Stimulated activated CD4-positive, alpha-beta T cell treated with anti-CD3 and anti-CD28 coated beads, Interleukin-12 subunit alpha, Interleukin-12 subunit beta, amount 100 ng/mL, for 4 hours (primary cell): ENCODE data around the gene ATXN1.
"Not testable (repeated sequence)": the region's sequence is repeated elsewhere in the genome, so short reads cannot be mapped to it uniquely, and the experiment has no call there.

ENCODE experiments used
- DNase-seq: peaks from one replicate; pipeline ENCODE4 v3.0.0-alpha.2; 2020

ATXN1 gene

DNA sequence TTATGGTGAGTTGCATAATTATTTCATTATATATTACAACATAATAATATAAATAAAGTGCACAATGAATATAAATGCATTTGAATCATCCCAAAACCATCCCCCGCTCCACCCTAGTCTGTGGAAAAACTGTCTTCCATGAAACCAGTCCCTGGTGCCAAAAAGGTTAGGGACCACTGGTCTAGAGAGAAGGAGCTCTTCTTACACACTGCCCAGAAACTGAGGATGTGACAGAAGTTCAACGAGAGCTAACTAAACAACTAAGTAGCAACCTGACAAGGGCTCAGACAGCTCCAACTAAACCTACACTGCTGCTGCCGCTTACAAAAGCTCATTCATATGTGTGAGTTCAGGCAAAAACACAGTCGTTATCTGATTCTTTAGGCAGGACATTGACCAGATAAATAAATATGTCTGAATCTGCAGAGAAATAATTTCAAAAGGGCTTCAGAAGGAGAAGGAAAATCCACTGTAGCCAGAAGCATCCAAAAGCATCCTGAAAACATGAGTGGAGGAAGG lies 125.9 kb downstream of the ATXN1 start:
- no peak for DNase-seq

DNA sequence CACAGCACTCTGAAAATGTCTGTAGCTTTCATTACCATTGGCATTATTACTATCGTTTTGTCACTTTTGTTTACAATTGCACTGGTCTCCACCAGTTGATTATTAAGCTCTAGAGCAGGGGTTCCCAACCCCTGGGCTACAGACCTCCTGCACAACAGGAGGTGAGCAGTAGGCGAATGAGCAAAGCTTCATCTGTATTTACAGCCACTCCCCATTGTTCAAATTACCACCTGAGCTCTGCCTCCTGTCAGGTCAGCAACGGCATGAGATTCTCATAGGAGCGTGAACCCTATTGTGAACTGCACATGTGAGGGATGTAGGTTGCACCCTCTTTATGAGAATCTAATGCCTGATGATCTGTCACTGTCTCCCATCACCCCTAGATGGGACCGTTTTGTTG lies 126.4 kb downstream of the ATXN1 start:
- DNase-seq = no peak

DNA sequence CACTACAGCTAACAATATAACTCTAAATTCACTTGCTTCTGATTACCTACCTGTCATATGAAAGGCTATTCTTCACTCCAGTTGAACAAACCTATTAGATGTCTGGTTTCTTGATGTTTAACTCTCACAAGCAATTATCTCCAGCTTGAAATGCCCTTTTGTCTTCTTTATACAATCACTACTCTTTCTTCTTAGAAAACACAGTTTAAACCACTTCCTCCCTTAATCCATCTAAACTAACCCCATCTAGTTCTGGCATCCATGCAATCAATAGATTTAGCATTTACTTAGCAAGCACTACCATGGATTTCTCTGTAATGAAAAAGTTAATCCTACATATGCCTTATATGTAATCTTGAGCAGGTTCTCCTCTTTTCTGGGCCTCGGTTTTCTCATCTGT lies 127.3 kb downstream of the ATXN1 start:
- DNase-seq = no peak

DNA sequence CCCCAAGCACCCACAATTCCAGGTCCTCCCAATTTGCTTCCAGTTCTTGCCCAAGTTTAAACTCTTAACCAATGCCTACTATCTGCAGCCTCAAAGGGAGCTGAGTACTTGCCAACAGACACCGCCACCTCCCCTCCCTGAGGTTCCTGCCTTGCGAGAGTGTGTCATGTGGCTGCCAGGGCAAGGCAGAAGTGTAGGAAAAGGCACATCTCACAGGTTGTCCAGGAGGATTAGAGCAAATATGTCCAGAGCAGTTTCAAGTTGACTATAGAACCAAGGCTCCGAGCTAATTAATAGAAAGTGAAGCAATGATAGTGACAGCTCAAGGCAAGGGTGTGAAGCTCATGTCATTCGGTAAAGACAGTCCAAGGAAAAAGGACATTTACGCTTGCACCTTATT lies 127.8 kb downstream of the ATXN1 start:
- DNase-seq = no peak

DNA sequence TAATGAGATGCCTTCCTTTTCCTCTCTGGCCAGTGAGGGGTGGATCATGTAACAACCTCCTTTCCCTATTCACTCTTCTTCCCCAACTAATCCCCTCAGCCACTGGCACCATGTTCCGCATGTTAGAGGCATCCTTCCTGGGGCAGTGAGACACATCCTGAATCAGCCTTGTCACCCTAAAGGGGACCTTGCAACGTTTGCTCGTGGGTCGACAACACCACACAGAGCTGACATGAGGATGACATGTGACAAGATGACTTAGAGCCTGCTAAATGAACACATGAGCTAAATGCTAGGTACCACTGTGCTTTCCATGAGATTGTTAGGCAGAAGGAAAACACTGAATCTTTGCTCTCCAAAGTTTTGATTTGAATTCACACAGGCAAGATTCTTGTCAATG lies 129.2 kb downstream of the ATXN1 start:
- no peak for DNase-seq

DNA sequence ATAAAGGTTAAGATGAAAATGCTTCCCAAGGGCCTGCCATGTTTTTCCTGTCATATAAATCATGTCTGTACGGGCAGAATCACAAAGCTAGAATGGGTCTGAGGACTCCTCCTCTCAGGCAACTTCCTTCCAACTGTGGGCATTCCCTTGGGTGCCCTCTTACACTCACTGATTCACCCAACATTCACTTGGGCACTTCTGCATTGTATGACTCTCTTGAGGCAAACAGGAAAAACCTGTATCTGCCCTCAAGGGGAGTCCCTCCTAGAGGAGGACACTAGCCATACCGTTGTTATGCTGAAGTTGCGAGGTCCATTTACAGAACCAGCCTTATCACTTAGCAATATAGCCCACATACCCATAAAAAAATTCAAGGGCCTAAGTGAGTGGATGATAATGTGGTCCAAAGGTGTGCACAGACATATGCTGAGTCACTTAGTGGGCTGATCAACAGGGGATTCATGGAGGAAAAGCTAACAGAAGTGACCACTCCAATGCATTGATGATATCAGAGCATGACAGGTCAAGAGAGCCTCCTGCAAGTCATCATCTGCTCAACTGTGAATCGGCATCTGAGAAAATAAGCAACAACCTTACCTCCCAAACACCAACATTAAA lies 131.1 kb downstream of the ATXN1 start:
- DNase-seq = no peak

DNA sequence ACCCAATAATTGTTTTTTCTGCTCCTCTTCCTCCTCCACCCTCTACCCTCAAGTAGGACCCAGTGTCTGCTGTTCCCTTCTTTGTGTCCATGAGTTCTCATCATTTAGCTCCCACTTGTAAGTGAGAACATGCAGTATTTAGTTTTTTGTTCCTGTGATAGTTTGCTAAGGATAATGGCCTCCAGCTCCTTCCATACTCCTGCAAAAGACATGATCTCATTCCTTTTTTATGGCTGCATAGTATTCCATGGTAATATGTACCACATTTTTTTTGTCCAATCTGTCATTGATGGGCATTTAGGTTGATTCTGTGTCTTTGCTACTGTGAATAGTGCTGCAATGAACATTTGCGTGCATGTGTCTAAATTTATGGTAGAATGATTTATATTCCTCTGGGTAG lies 132.7 kb downstream of the ATXN1 start:
- not testable (repeated sequence) for DNase-seq

DNA sequence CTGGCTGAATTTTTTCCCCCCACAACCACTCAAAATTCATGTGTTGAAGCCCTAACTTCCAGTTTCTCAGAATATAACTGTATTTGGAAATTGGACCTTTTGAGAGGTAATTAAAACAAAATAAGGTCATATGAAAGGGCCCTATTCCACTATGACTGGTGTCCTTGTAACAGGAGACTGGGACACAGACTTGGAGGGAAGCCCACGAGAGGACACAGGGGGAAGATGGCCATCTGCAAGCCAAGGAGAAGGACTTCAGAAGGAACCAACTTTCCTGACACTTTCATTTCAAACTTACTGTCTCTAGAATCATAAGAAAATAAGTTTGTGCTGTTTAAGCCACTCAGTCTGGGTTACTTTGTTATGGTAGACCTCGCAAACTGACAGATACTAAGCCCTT lies 134.6 kb downstream of the ATXN1 start:
- DNase-seq = no peak

DNA sequence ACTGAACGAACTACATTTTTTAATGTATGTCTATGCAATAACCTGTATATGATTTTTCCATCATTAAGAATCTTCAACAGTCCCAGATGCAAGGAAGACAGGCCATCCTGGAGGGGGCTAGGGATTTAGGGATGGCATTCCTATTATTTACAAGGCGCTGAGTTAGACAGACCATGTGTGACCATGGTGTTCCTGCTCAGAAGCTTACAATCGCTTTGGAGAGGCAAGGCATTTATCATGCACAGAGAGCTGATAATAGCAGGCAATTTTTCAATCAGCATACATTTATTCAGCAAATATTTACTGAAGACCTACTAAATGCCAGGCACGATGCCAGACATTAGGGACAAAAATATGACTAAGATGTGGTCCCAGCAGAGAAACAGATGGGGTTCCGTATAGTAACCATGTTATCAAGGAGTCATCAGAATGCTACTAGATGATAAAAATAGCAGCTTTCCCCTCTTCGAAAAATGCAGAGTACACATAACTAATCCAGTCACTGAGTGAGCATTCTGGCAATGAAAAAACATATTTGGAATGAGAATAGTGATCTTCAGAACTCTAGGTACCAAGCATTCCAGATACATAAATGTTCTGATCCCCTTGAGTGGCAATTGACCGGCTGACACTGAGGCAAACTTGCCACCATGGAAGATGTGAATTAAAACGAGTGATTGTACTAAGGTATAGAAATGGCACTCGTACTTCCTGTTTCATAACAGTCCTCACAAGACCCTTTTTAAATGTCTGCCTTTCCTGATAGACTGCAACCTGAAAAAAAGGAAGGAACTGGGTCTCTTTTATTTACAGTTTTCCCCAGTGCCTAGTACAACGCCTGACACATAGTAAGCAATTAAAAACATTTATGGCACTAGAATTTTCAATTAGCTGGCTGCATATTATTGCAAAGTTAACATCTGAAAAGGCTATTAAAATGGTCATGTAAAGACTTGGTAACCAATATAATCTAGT lies 135.7 kb downstream of the ATXN1 start:
- DNase-seq = no peak

DNA sequence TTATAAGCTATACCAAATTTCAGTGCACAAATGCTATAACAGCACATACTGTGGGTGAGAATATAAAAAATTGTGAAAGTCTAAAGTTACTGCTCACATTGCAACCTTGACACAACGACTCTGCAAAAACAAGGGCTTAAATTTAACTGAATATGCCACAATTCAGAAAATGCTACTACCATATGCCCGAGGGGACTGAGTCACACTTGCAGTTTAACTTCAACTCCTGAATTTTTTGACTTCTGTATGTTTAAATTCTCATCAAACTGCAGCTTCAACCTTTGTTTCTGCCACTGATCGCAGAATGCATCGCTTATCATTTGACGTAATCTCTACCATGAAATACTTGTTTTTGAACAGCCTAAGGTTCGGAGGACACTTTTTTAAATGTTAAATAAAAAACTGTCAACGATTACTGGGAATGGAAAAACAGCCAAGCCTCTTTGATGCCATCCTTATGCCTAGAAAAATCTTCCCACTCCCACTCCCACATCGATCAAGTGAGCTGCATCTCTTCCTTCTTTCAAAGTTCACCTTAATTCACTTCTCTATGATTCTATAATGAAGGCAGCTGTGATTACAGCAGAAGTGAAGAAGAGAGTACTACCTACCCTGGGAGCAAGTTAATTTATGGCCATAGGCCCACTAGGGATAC lies 136.5 kb downstream of the ATXN1 start:
- DNase-seq = no peak

DNA sequence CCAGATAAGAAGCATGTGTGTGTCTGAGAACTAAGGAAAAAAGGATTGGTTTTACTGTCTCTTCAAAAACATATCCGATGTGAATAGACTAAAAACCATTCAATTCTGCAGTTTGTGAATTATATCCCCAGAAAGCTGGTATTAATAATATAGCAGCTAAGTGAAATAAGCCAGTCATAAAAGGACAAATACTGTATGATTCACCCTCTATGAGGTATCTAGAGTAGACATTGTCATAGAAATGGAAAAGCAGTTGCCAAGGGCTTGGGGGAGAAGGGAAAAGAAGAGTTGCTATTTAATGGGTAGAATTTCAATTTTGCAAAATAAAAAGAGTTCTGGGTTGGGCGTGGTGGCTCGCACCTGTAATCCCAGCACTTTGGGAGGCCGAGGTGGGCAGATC lies 137.5 kb downstream of the ATXN1 start:
- no peak for DNase-seq

DNA sequence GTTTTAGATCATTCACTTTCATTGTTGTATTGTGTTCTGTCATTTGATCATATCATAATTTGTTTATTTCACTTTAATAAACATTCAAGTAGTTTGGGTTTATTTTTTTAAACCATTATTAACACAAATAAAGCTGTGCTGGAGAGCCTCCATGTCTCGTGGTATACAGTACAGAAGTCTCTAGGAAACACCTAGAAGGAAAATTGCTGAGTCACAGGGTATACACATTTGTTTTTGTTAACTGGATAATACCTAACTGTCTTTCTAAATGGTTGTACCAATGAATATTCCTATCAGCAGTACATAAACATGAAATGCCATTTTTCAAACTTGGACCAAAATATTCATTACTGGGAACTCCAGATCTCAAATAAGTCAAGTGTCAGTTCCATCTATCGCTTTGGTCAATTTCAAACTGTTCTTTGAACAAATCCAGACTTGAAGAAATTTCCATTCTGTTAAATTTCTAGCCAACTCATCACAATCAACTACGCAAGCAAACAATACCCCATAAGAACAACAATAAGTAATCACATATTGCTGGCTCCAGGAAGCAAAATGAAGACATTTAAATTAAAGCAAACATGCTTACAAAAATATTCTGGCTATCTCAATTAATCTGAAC lies 138.1 kb downstream of the ATXN1 start:
- DNase-seq = no peak

DNA sequence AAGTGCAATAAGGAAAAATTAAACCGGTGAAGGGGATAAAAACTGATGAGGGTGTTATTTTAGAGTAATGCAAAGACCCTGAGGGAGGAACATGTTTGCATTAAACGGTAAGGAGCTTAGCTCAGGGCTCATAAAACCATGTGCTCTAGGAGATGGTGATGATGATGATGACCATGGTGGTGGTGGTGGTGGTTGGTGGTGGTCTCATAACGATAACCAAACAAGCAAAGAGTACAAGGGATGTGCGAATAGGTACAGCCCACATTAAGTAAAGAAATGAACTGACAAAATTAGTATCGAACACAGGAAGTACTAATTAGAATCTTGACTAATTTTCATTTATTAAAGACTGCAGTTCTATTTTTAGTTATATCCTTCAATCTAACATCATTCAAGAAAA lies 139.1 kb downstream of the ATXN1 start:
- no peak for DNase-seq

DNA sequence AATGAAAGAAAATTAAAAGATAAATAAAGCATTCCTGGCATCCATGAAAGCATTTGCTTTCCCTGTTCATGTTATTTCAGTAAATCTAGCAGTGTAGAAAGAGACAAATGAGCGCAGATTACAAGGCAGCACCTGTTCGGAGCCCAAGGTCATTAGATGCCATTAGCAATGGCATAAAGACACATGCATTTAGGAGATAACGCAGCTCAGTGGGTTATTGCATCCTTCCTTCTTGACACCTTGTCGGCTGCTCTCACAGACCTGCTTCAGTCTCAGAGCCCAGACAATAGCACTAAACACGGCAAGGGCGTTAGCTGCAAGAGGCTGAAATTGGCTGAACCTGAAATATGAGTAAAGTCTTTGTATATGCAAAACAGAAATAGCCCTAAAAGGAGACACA lies 140.3 kb downstream of the ATXN1 start:
- DNase-seq = no peak

DNA sequence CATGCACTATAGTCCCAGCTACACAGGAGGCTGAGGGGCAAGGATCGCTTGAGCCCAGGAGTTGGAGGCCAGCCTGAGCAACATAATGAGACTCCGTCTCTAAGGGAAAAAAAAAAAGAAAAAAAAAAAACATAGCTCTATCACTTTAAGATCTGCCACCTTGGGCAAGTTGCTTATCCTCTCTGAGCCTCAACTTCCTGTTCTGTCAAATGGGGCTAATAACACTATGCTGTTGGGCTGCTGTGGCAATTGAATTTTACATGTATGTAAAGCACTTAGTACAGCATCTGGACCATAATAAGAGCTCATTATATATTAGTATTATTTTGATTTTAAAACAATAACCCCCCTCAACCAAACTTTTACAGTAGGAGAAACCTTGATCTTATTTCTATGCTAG lies 141.5 kb downstream of the ATXN1 start:
- DNase-seq = no peak

DNA sequence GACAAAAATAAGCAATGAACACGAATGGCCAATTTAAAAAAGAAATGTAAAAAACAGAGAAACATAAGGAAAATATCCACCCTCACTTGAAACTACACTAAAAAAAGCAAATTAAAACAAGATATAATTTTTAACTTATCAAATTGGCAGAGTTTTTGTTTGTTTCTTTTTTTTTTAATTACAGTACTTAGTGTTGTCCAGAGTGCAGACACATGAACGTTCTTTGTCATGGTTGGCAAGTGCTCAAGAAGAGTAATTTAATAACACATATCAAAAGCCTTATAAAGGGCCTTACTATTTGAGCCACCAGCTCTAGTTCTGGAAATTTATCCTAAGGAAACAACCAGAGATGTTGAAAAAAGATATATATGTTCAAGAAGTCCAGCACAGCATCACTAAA lies 142.3 kb downstream of the ATXN1 start:
- DNase-seq = no peak

DNA sequence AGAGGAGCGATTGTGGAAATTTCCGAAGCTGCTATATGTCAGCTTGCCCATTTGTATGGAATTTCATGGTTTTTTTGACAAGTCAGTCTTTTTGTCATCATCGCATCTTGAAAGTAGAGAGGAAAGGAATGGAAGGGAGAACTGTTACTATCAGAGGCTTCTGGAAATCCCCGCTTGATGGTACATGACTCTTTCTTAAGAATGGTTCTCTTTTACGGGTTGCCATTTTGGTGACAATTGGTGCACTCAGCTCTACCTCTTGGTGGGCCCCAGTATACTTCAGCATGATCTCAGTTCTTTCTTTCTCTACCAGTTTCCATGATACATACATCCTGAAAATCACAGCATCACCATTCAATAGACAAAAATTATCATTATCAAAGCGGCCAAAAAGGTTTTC lies 146.0 kb downstream of the ATXN1 start:
- not testable (repeated sequence) for DNase-seq

DNA sequence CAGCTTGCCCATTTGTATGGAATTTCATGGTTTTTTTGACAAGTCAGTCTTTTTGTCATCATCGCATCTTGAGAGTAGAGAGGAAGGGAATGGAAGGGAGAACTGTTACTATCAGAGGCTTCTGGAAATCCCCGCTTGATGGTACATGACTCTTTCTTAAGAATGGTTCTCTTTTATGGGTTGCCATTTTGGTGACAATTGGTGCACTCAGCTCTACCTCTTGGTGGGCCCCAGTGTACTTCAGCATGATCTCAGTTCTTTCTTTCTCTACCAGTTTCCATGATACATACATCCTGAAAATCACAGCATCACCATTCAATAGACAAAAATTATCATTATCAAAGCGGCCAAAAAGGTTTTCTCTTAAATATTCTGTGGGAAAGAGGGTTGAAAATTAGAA lies 147.1 kb downstream of the ATXN1 start:
- not testable (repeated sequence) for DNase-seq

DNA sequence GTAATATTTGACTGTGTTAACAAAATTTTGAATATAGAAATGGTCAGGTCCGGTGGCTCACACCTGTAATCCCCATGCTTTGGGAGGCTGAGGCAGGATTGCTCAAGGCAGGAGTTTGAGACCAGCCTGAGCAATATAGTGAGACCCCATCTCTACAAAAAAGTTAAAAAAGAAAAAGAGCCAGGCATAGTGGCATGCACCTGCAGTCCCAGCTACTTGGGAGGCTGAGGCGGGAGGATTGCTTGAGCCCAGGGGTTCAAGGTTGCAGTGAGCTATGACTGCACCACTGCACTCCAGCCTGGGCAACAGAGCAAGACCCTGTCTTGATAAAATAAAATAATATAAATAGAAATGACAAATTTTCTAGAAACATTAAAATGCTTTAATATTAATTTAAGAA lies 147.8 kb downstream of the ATXN1 start:
- not testable (repeated sequence) for DNase-seq

DNA sequence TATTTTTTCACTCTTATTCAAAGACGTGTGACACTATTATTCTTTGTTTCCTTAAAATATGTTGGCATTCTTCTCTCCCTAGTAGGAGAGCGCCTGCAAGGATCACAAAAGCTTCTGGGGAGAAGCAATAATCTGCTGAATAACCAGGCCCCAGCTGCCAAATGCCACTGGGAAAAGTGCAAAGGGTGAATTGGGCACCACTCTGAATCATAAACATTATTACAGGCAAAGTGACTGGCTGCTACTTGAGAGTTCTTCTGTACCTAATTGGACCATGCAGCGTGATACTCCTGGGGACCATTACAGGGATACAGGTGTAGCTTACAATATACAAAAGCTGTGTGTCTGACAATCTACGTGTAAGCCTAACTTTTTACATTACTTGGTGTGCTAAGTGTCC lies 152.8 kb downstream of the ATXN1 start:
- DNase-seq = no peak

DNA sequence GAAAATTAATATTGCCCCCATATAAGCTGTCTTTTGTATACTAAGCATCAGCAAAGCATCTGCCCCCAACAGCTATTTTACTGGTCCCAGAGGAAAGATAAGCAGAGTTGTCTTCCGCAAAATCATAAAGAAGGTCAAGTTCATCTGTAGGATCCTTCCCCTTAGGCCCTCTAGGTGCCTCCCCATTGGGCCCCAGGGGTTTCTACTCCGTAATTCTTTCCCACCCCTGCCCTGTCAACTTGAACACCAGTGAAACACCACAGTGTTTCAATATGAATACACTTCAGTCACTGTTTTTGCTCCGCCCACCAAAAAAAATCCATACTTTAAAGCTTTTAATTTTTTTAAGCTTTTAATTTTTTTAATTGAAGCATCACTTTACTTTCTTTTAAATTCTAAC lies 159.2 kb downstream of the ATXN1 start:
- peak; percentile 17 for DNase-seq

DNA sequence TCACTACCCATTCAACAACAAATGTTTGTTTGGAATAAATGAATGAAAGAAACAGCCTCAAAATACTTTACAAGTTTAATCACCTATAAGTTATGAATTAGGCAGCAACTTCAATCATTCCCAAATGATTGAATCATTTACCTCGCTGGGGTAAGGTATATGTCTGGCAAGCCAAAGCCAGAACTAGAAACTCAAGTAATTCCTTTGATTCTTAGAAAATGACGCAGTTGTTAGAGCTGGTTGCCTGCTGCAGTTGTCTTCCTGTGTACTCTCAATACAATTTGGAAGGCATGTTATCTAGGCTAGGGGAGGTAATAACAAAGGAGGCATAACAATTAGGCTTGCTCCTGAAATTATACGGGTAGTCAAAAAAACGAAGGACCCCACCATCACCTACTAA lies 160.6 kb downstream of the ATXN1 start:
- no peak for DNase-seq

DNA sequence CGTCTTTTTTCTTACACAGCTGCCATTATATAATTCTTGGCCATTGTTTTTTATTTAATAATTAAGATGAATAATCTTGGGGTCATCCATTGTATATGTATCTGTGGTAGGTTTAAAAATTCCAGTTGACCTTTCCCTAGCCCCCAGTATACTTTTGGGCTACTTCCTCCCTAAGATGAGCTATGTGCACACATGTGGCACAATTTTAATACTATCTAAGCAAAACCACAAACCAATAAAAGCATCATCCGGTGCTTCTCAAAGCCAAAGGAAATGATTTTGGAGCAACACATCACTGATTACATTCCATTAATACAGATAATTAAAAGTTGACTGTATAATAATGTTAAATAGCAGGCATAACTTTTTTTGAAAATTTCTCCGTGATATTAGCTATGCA lies 161.2 kb downstream of the ATXN1 start:
- no peak for DNase-seq
